Sigmoid colon (tissue), 7 donors: ENCODE results near the gene WWC1. TPM values are rescaled to one million over a fixed set of nuclear protein-coding genes. Genes with fewer than 3 reads are reported as not detected.
A peak's percentile ranks its signal among the peaks of the same experiment; 100 is the strongest.

Experiments used
- DNase-seq: peaks from one replicate; pipeline ENCODE4 v3.0.0-alpha.2; 2019
- H3K27ac ChIP-seq, 4 donors: fragments of 200-600 bp; sonication (generic); one replicate each; pipeline ENCODE4 v1.5.1; 2016 to 2019; ENCODE audit warnings: mild to moderate bottlenecking in 1 of 4
- H3K27me3 ChIP-seq, 3 donors: fragments of 200-600 bp; sonication (generic); one replicate each; pipeline ENCODE4 v1.5.1; 2019; ENCODE audit warnings: mild to moderate bottlenecking in 1 of 3
- H3K36me3 ChIP-seq, 4 donors: fragments of 200-600 bp; sonication (generic); one replicate each; pipeline ENCODE4 v1.5.1; 2016 to 2019
- H3K4me1 ChIP-seq, 4 donors: fragments of 200-600 bp; sonication (generic); one replicate each; pipeline ENCODE4 v1.5.1; 2017 to 2019
- H3K4me3 ChIP-seq, 4 donors: fragments of 200-600 bp; sonication (generic); one replicate each; pipeline ENCODE4 v1.5.1; 2017 to 2019; ENCODE audit warnings: mild to moderate bottlenecking in 2 of 4, moderate library complexity in 1 of 4
- H3K9me3 ChIP-seq, 4 donors: fragments of 200-600 bp in 3 of 4; sonication (generic) in 3 of 4; one replicate each; pipeline versions ENCODE4 v1.5.1 to v1.6.1; 2013 to 2019
- CTCF ChIP-seq, 4 experiments: fragments of 450-650 bp in 3 of 4; fragments of 200-600 bp in 1 of 4; IDR thresholded peaks; one replicate each; pipeline ENCODE4 v1.5.1; 2016 to 2019; ENCODE audit warnings: antibody characterized with exemption in 4 of 4, mild to moderate bottlenecking in 3 of 4, moderate library complexity in 2 of 4
- EP300 ChIP-seq, 4 donors: sonication (generic); formaldehyde crosslinking; IDR thresholded peaks; one replicate each; pipeline ENCODE4 v1.6.1; 2017; ENCODE audit warnings: antibody characterized with exemption in 4 of 4
- POLR2A ChIP-seq, 2 donors: fragments of 450-650 bp; IDR thresholded peaks; one replicate each; pipeline ENCODE4 v1.6.1; 2016; ENCODE audit warnings: antibody characterized with exemption in 2 of 2, mild to moderate bottlenecking in 2 of 2, moderate library complexity in 2 of 2
- POLR2AphosphoS5 ChIP-seq, 4 donors: sonication (generic); formaldehyde crosslinking; IDR thresholded peaks; one replicate each; pipeline ENCODE4 v1.6.1; 2017; ENCODE audit warnings: antibody characterized with exemption in 4 of 4
- WGBS, 2 donors: extraction: QIAGEN DNeasy Blood & Tissue Kit; methylation state at CpG; one replicate each; pipeline ENCODE4 v1.1.7; 2013; 5-methylcytosine and 5-hydroxymethylcytosine counted together
- intact Hi-C: fragments of 100-400 bp; cut with DNase I; formaldehyde crosslinking; loops from one replicate; pipeline ENCODE4 v1.15.1; 2023
- polyA plus RNA-seq, 3 donors: library from polyadenylated mRNA; stranded (reverse); fragments of 200-250 nt; gene quantifications; one replicate each; pipeline ENCODE4 v1.2.3, GENCODE V29; 2013
- total RNA-seq, 4 donors: library from RNA; depleted of rRNA; stranded (reverse); fragments of >200 nt; gene quantifications; one replicate each; pipeline ENCODE4 v1.1.0, GENCODE V29; 2016
- donor health status: healthy with polysubstance abuse.
- donor health status: Bipolar disorder and iron deficiency.
- donor health status: healthy.

WWC1 gene
- total and polyA plus RNA-seq, 7 donors: 0.27 to 15.4 (median 6.2) TPM; not detected in 1

GRCh38 chr5:168360521-168361285 is 69.3 kb downstream of the WWC1 start:
- no peak for TF ChIP-seq EP300 (IDR thresholded peaks at IDR 0.05)
- Histone ChIP-seq H3K36me3 (no peaks in the 10 kb centered on the region), H3K27me3 (no peaks in the 10 kb centered on the region), H3K27ac (no peak overlapping the region), H3K4me3 (no peak overlapping the region), H3K9me3 (no peaks in the 10 kb centered on the region), H3K4me1 (no peaks in the 10 kb centered on the region)
- peak; percentile 14 for DNase-seq
- intact Hi-C loops: no loop called here
- WGBS, 2 donors: 88 to 90% methylated on average over 3 of the region's 3 CpGs

GRCh38 chr5:168362097-168362885 is 70.8 kb downstream of the WWC1 start:
- no peak for DNase-seq
- TF ChIP-seq POLR2AphosphoS5 (IDR thresholded peaks at IDR 0.05) (no peak), POLR2A (IDR thresholded peaks at IDR 0.05) (no peak), CTCF (IDR thresholded peaks at IDR 0.05) (no peak), EP300 (IDR thresholded peaks at IDR 0.05) (no peak)
- Histone ChIP-seq H3K27ac (no peak overlapping the region), H3K36me3 (no peaks in the 10 kb centered on the region), H3K4me3 (no peak overlapping the region), H3K9me3 (no peaks in the 10 kb centered on the region), H3K27me3 (no peaks in the 10 kb centered on the region), H3K4me1 (no peaks in the 10 kb centered on the region)
- intact Hi-C loops: no loop called here
- 17 to 71% methylated on average over 3 of the region's 3 CpGs for WGBS, 2 donors

- TF ChIP-seq EP300 (IDR thresholded peaks at IDR 0.05) (no peak), POLR2A (IDR thresholded peaks at IDR 0.05) (no peak), POLR2AphosphoS5 (IDR thresholded peaks at IDR 0.05) (no peak)
- no peaks in the 10 kb centered on the region for H3K36me3 ChIP-seq
- intact Hi-C loops: no loop called here
- WGBS, 2 donors: 85 to 90% methylated on average over 11 of the region's 11 CpGs
- no peak overlapping the region for H3K27ac ChIP-seq
- H3K9me3 ChIP-seq: no peaks in the 10 kb centered on the region
- H3K27me3 ChIP-seq: no peaks in the 10 kb centered on the region
- no peak overlapping the region for H3K4me3 ChIP-seq
- H3K4me1 ChIP-seq: no peaks in the 10 kb centered on the region
- no peak for DNase-seq
Observed at GRCh38 chr5:168364151-168364661, 72.8 kb downstream of the WWC1 start.

- intact Hi-C loops: no loop called here
- Histone ChIP-seq H3K4me1 (no peaks in the 10 kb centered on the region), H3K36me3 (no peaks in the 10 kb centered on the region), H3K27ac (no peak overlapping the region), H3K9me3 (no peaks in the 10 kb centered on the region), H3K4me3 (no peak overlapping the region), H3K27me3 (no peaks in the 10 kb centered on the region)
- TF ChIP-seq POLR2A (IDR thresholded peaks at IDR 0.05): no peak
- no peak for TF ChIP-seq POLR2AphosphoS5 (IDR thresholded peaks at IDR 0.05)
- TF ChIP-seq EP300 (IDR thresholded peaks at IDR 0.05): no peak
- no peak for TF ChIP-seq CTCF (IDR thresholded peaks at IDR 0.05)
- no peak for DNase-seq
- 46 to 58% methylated on average over 12 of the region's 12 CpGs for WGBS, 2 donors
Observed at GRCh38 chr5:168364750-168365550, 73.5 kb downstream of the WWC1 start.

GRCh38 chr5:168365581-168366081 is 74.2 kb downstream of the WWC1 start:
- intact Hi-C loops: no loop called here
- Histone ChIP-seq H3K27me3 (no peaks in the 10 kb centered on the region), H3K9me3 (no peaks in the 10 kb centered on the region), H3K4me1 (no peaks in the 10 kb centered on the region), H3K4me3 (no peak overlapping the region), H3K27ac (no peak overlapping the region), H3K36me3 (no peaks in the 10 kb centered on the region)
- 16 to 49% methylated on average over 10 of the region's 10 CpGs for WGBS, 2 donors
- no peak for TF ChIP-seq POLR2A (IDR thresholded peaks at IDR 0.05)
- no peak for TF ChIP-seq POLR2AphosphoS5 (IDR thresholded peaks at IDR 0.05)
- TF ChIP-seq EP300 (IDR thresholded peaks at IDR 0.05): no peak
- no peak for TF ChIP-seq CTCF (IDR thresholded peaks at IDR 0.05)
- DNase-seq: no peak
